Stimulated activated naive CD8-positive, alpha-beta T cell treated with anti-CD3 and anti-CD28 coated beads, Interleukin-15, Interleukin-2, amounts not matched to agents 100 ng/mL and 50 ng/mL, for 24 hours (primary cell): ENCODE measurements around the gene EML3.
"Not testable (repeated sequence)": the region's sequence is repeated elsewhere in the genome, so short reads cannot be mapped to it uniquely, and the experiment has no call there.

Experiments
- H3K27ac Mint-ChIP-seq: one replicate; pipeline ENCODE4 v1.8.0; 2021; ENCODE audit warnings: mild to moderate bottlenecking, mixed read lengths
- H3K27me3 Mint-ChIP-seq: one replicate; pipeline ENCODE4 v1.8.0; 2021; ENCODE audit warnings: mixed read lengths
- H3K36me3 Mint-ChIP-seq: one replicate; pipeline ENCODE4 v1.8.0; 2021; ENCODE audit warnings: low read depth, mixed read lengths
- H3K4me1 Mint-ChIP-seq: one replicate; pipeline ENCODE4 v1.8.0; 2021; ENCODE audit warnings: low read depth, mixed read lengths
- H3K4me3 Mint-ChIP-seq: one replicate; pipeline ENCODE4 v1.8.0; 2021; ENCODE audit warnings: mild to moderate bottlenecking, mixed read lengths
- H3K9me3 Mint-ChIP-seq: one replicate; pipeline ENCODE4 v1.8.0; 2021; ENCODE audit warnings: mixed read lengths

Gene EML3

GRCh38 chr11:62574363-62575071, 38.1 kb downstream of the EML3 start:
- Mint-ChIP-seq H3K4me3 (peak overlapping the region; percentile 100), H3K4me1 (peaks cover 47% of the 10 kb centered on the region), H3K27ac (peak overlapping the region; percentile 98), H3K27me3 (no peaks in the 10 kb centered on the region), H3K36me3 (peaks cover 78% of the 10 kb centered on the region), H3K9me3 (no peaks in the 10 kb centered on the region)

- peaks cover 82% of the 10 kb centered on the region for H3K36me3 Mint-ChIP-seq
Observed at GRCh38 chr11:62573592-62574362, 38.8 kb downstream of the EML3 start, which contains the start of gene EEF1G. TSS of gene EEF1G (minus strand) at chr11:62573891. CDS start at chr11:62573842, 49 bp downstream.

GRCh38 chr11:62573006-62573591, 39.5 kb downstream of the EML3 start:
- Mint-ChIP-seq H3K9me3 (no peaks in the 10 kb centered on the region), H3K27me3 (no peaks in the 10 kb centered on the region), H3K27ac (peak overlapping the region; percentile 98), H3K4me3 (peak overlapping the region; percentile 100), H3K36me3 (peaks cover 85% of the 10 kb centered on the region), H3K4me1 (peaks cover 58% of the 10 kb centered on the region)

More at GRCh38 chr11:62573592-62574362, 38.8 kb downstream of the EML3 start, which contains the start of gene EEF1G:
- H3K4me3 Mint-ChIP-seq: peak within 1 kb of the TSS; percentile 100
- no peaks in the 10 kb centered on the region for H3K27me3 Mint-ChIP-seq
- peak within 1 kb of the TSS; percentile 98 for H3K27ac Mint-ChIP-seq
- H3K4me1 Mint-ChIP-seq: peaks cover 55% of the 10 kb centered on the region
- H3K9me3 Mint-ChIP-seq: no peaks in the 10 kb centered on the region

GRCh38 chr11:62572431-62572830, 40.1 kb downstream of the EML3 start:
- peaks cover 61% of the 10 kb centered on the region for H3K4me1 Mint-ChIP-seq
- H3K9me3 Mint-ChIP-seq: no peaks in the 10 kb centered on the region
- H3K27ac Mint-ChIP-seq: peak overlapping the region; percentile 98

GRCh38 chr11:62571493-62571892, 41.1 kb downstream of the EML3 start:
- H3K36me3 Mint-ChIP-seq: peaks cover 83% of the 10 kb centered on the region
- peak overlapping the region; percentile 100 for H3K4me3 Mint-ChIP-seq
- H3K4me1 Mint-ChIP-seq: peaks cover 69% of the 10 kb centered on the region
- H3K9me3 Mint-ChIP-seq, H3K27me3 Mint-ChIP-seq: not testable (repeated sequence)
- H3K27ac Mint-ChIP-seq: peak overlapping the region; percentile 98

More at GRCh38 chr11:62572431-62572830, 40.1 kb downstream of the EML3 start:
- Mint-ChIP-seq H3K27me3 (no peaks in the 10 kb centered on the region), H3K36me3 (peaks cover 82% of the 10 kb centered on the region), H3K4me3 (peak overlapping the region; percentile 100)

GRCh38 chr11:62570903-62571302, 41.7 kb downstream of the EML3 start:
- not testable (repeated sequence) for H3K9me3 Mint-ChIP-seq, H3K27me3 Mint-ChIP-seq
- H3K4me1 Mint-ChIP-seq: peaks cover 75% of the 10 kb centered on the region
- H3K4me3 Mint-ChIP-seq: peak overlapping the region; percentile 100
- peaks cover 85% of the 10 kb centered on the region for H3K36me3 Mint-ChIP-seq
- H3K27ac Mint-ChIP-seq: peak overlapping the region; percentile 98

- peak overlapping the region; percentile 68 for H3K4me3 Mint-ChIP-seq
- H3K36me3 Mint-ChIP-seq: peaks cover 87% of the 10 kb centered on the region
- peaks cover 75% of the 10 kb centered on the region for H3K4me1 Mint-ChIP-seq
- peak overlapping the region; percentile 81 for H3K27ac Mint-ChIP-seq
- no peaks in the 10 kb centered on the region for H3K9me3 Mint-ChIP-seq
- no peaks in the 10 kb centered on the region for H3K27me3 Mint-ChIP-seq
Observed at GRCh38 chr11:62569611-62570010, 43.0 kb downstream of the EML3 start.

GRCh38 chr11:62567018-62567633, 45.4 kb downstream of the EML3 start:
- peaks cover 81% of the 10 kb centered on the region for H3K36me3 Mint-ChIP-seq
- H3K4me3 Mint-ChIP-seq: peak overlapping the region; percentile 60
- H3K4me1 Mint-ChIP-seq: peaks cover 74% of the 10 kb centered on the region
- H3K27me3 Mint-ChIP-seq: no peaks in the 10 kb centered on the region
- no peaks in the 10 kb centered on the region for H3K9me3 Mint-ChIP-seq
- peak overlapping the region; percentile 79 for H3K27ac Mint-ChIP-seq

GRCh38 chr11:62566247-62566646, 46.3 kb downstream of the EML3 start:
- Mint-ChIP-seq H3K4me3 (peak overlapping the region; percentile 40), H3K36me3 (peaks cover 79% of the 10 kb centered on the region), H3K9me3 (no peaks in the 10 kb centered on the region), H3K27me3 (no peaks in the 10 kb centered on the region), H3K4me1 (peaks cover 73% of the 10 kb centered on the region), H3K27ac (peak overlapping the region; percentile 42)

GRCh38 chr11:62565100-62565802, 47.3 kb downstream of the EML3 start:
- Mint-ChIP-seq H3K9me3 (no peaks in the 10 kb centered on the region), H3K36me3 (peaks cover 79% of the 10 kb centered on the region), H3K27ac (no peak overlapping the region), H3K4me1 (peaks cover 72% of the 10 kb centered on the region), H3K4me3 (no peak overlapping the region), H3K27me3 (no peaks in the 10 kb centered on the region)

- Mint-ChIP-seq H3K27ac (peak overlapping the region; percentile 60), H3K4me1 (peaks cover 80% of the 10 kb centered on the region)
- not testable (repeated sequence) for H3K9me3 Mint-ChIP-seq
Observed at GRCh38 chr11:62561677-62562230, 50.8 kb downstream of the EML3 start.

GRCh38 chr11:62560566-62561103, 51.9 kb downstream of the EML3 start:
- Mint-ChIP-seq H3K27ac (peak overlapping the region; percentile 72), H3K4me1 (peaks cover 81% of the 10 kb centered on the region), H3K9me3 (no peaks in the 10 kb centered on the region), H3K27me3 (no peaks in the 10 kb centered on the region), H3K36me3 (peaks cover 70% of the 10 kb centered on the region), H3K4me3 (no peak overlapping the region)

More at GRCh38 chr11:62561677-62562230, 50.8 kb downstream of the EML3 start:
- H3K27me3 Mint-ChIP-seq, H3K4me3 Mint-ChIP-seq: not testable (repeated sequence)
- peaks cover 81% of the 10 kb centered on the region for H3K36me3 Mint-ChIP-seq

- Mint-ChIP-seq H3K4me3 (peak overlapping the region; percentile 47), H3K27ac (peak overlapping the region; percentile 87)
Observed at GRCh38 chr11:62559626-62560025, 52.9 kb downstream of the EML3 start.

GRCh38 chr11:62559204-62559603, 53.4 kb downstream of the EML3 start:
- H3K27me3 Mint-ChIP-seq: no peaks in the 10 kb centered on the region
- H3K4me1 Mint-ChIP-seq: peaks cover 88% of the 10 kb centered on the region
- no peaks in the 10 kb centered on the region for H3K9me3 Mint-ChIP-seq
- peaks cover 69% of the 10 kb centered on the region for H3K36me3 Mint-ChIP-seq
- peak overlapping the region; percentile 13 for H3K4me3 Mint-ChIP-seq
- peak overlapping the region; percentile 87 for H3K27ac Mint-ChIP-seq

More at GRCh38 chr11:62559626-62560025, 52.9 kb downstream of the EML3 start:
- H3K27me3 Mint-ChIP-seq, H3K9me3 Mint-ChIP-seq: not testable (repeated sequence)
- Mint-ChIP-seq H3K36me3 (peaks cover 65% of the 10 kb centered on the region), H3K4me1 (peaks cover 84% of the 10 kb centered on the region)
